ENCODE data around the gene KDELR1.
A peak's percentile ranks its signal among the peaks of the same experiment; 100 is the strongest.

Gene KDELR1

GRCh38 chr19:48359123-48359522, 32.2 kb downstream of the KDELR1 start:
- DNase-seq (ENCODE audit: low read depth, low spot score), result no peak
- no peak for TF ChIP-seq CTCF (IDR thresholded peaks at IDR 0.05; ENCODE audit: low read depth, low read length)
- in situ Hi-C loops (cut with HindIII; ENCODE audit: low sequenced_read_pairs), result no loop called here
- no peak overlapping the region for H3K4me3 ChIP-seq (ENCODE audit: low read depth, low read length)

- no peak for TF ChIP-seq CTCF (IDR thresholded peaks at IDR 0.05; ENCODE audit: low read depth, low read length)
- in situ Hi-C loops (cut with HindIII; ENCODE audit: low sequenced_read_pairs), result no loop called here
- H3K4me3 ChIP-seq (ENCODE audit: low read depth, low read length), result no peak overlapping the region
- DNase-seq (ENCODE audit: low read depth, low spot score), result peak; percentile 9
Measured at GRCh38 chr19:48355365-48355954, 35.9 kb downstream of the KDELR1 start.

- no peak for TF ChIP-seq CTCF (IDR thresholded peaks at IDR 0.05; ENCODE audit: low read depth, low read length)
- H3K4me3 ChIP-seq (ENCODE audit: low read depth, low read length), result no peak overlapping the region
- in situ Hi-C loops (cut with HindIII; ENCODE audit: low sequenced_read_pairs), result no loop called here
- DNase-seq (ENCODE audit: low read depth, low spot score), result peak; percentile 81
Measured at GRCh38 chr19:48354332-48354992, 36.9 kb downstream of the KDELR1 start.

GRCh38 chr19:48353677-48354076, 37.7 kb downstream of the KDELR1 start:
- no peak for DNase-seq (ENCODE audit: low read depth, low spot score)
- no peak for TF ChIP-seq CTCF (IDR thresholded peaks at IDR 0.05; ENCODE audit: low read depth, low read length)
- no peak overlapping the region for H3K4me3 ChIP-seq (ENCODE audit: low read depth, low read length)
- in situ Hi-C loops (cut with HindIII; ENCODE audit: low sequenced_read_pairs), result no loop called here

GRCh38 chr19:48351341-48351752, 40.0 kb downstream of the KDELR1 start:
- in situ Hi-C loops (cut with HindIII; ENCODE audit: low sequenced_read_pairs), result no loop called here
- peak; percentile 52 for DNase-seq (ENCODE audit: low read depth, low spot score)
- H3K4me3 ChIP-seq (ENCODE audit: low read depth, low read length), result no peak overlapping the region
- TF ChIP-seq CTCF (IDR thresholded peaks at IDR 0.05; ENCODE audit: low read depth, low read length), result peak; percentile 82

- in situ Hi-C loops (cut with HindIII; ENCODE audit: low sequenced_read_pairs), result no loop called here
- TF ChIP-seq CTCF (IDR thresholded peaks at IDR 0.05; ENCODE audit: low read depth, low read length), result no peak
- no peak overlapping the region for H3K4me3 ChIP-seq (ENCODE audit: low read depth, low read length)
- no peak for DNase-seq (ENCODE audit: low read depth, low spot score)
Measured at GRCh38 chr19:48350856-48351255, 40.5 kb downstream of the KDELR1 start.

Data from astrocyte of the spinal cord (primary cell).